HG03066 (cell line): ENCODE data around the gene COL13A1.

Experiments used
- ATAC-seq: cut with Tn5 transposase; IDR thresholded peaks from one replicate; pipeline ENCODE4 v1.9.1; 2021; ENCODE audit warnings: low read depth; ENCODE audit not compliant: unreplicated experiment

The COL13A1 gene

DNA sequence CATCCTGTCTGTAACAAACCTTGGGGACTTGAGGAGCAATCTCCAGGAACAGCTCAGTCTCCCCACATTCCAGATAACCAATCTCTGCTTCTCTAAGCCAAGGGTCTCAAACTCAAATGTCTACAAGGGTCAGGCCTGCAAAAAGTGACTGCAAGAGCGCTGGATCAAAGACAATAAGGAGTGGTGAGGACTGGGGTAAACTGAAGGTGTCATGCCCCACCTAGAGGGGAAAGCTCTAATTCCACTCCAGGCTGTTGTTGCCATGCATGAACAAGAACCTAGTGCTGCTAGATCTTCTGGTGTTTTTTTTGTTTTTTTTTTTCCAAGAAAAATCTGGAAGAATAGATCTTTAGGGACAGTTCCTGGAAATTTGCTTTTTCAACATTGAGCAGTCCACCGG lies 133.1 kb downstream of the COL13A1 start:
- ATAC-seq, result no peak

DNA sequence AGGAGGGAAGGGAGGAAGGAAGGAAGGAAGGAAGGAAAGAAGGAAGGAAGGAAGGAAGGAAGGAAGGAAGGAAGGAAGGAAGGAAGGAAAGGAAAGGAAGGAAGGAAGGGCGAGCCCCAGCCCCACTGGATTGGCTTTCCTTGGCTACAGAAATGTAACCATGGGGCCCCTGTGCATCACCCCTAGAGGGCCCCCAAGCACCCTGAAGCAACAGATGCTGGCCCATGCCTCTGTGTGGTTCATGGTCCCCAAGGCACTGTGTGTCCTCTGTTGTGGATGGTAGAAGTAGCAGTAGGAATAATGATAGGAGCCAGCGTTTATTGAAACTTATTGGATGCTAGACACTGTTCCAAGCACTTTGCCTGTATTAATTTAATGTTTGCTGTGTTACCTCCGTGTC lies 134.4 kb downstream of the COL13A1 start:
- ATAC-seq, result no peak

DNA sequence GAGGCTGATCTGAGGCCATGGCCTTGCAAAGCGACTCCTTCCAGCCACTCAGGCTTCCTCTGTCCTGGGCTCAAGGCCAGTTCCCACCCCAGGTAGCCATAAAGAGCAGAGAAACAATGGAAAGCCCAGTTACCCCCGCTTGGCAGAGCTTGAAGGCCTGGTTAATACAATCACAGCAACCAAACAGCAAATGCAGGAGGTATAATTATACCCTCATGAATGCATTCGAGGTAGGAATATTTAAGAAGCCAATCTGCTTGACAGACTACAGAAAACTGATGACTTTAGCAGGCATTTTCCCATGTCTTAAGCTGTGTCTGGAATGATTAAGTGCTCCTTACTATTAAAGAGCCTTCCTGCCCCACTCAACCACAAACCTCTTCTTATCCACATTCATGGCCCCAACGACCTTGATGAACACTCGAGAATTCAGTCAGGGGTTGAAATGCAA lies 136.9 kb downstream of the COL13A1 start:
- ATAC-seq, result no peak

DNA sequence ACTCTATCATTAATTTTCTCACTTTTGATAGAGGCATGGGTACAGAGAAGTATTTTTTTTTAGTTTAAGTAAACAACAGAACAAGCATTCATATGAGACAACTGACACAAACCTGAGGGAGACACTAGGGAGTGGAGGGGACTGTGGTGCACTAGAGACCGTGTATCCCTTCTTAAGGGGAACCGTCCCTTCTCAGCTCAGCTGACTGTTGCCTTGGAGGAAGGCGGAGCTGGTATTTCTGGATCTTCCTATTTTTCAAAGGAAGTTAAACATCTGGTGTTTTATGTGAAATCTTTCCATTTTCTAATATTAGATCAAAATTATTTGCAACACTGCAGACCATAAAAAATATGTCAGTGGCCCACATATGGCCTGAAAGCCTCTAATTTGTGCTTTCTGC lies 137.4 kb downstream of the COL13A1 start:
- no peak for ATAC-seq

DNA sequence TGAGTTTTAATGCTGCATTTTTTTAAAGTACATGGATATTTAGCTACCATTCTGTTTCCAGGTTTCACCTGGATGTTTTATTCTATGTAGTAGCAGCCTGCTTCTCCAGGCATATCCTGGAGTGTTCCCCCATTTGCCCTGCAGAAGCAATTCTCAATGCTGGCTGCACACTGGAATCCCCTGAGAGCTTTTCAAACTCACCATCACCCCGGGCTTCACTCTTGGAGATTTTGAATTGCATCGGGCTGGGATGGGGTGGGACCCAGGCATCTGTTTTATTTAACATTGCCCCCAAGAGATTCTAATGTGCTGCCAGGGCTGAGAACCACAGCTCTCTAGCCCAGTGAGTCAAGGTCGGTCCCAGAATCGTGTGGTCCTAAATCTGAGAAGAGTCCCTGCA lies 137.8 kb downstream of the COL13A1 start:
- ATAC-seq, result no peak

DNA sequence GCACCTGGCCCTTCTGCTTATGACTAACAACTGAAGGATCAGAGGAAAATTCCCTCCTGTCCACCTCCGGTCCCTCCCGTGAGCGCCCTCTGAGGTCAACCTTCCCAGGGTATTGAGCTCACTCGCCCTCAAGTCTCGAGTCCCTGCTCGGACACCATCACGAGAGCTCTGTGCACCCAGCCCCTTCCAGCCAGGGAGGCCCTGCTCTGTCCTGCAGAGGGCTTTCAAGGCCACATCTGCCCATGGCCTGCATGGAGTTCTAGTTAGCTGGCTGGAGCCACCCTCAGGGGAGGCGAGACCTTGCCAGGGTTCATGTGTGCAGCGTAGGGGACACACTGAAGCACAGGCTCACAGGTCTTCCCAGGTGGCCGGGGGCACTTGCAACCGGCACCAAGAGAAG lies 140.0 kb downstream of the COL13A1 start:
- no peak for ATAC-seq

DNA sequence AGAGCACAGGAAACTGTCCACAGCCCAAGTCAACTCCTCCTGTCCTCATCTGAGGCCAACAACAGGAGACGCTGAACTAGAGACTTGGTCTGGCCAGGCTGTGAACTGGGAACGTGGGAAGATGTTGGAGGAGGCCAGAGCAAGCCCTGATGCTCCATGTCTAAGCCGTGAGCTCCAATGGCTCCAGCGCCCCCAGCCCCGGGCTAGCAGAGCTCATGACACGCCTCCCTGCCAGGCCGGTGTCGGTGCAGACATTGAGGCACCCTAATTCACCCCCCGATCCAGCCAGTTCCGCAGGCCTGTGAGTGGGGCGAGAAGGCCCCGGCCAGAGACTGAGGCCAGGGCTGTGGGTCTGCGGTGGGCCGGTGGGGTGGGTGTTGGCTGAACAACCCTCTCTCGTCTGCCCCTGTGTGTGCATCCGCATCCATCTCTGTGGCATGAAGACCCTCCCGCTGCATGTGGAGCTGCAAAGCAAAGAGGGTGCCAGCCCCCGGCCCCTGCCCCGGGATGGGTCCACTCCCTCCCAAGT lies 141.7 kb downstream of the COL13A1 start:
- ATAC-seq, result no peak

DNA sequence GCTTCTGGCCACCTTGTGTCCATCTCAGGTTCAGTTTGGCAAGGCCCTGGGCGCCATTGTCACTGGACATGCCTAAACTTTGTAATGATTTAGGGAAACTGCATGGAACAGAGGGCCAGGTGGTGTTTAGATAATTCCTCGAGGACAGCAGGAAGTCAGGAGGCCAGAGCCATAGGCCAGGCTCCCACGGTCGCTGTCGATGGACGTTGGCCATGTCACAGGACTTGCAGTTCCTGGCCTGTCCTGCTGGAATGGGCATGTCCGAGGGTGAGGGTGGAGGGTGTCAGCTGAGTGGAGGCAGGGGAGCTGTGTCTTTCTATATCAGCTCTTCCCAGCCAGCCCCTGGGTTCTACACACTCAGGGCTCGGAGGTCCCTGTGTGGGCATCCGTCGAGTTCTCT lies 143.1 kb downstream of the COL13A1 start:
- ATAC-seq, result no peak

DNA sequence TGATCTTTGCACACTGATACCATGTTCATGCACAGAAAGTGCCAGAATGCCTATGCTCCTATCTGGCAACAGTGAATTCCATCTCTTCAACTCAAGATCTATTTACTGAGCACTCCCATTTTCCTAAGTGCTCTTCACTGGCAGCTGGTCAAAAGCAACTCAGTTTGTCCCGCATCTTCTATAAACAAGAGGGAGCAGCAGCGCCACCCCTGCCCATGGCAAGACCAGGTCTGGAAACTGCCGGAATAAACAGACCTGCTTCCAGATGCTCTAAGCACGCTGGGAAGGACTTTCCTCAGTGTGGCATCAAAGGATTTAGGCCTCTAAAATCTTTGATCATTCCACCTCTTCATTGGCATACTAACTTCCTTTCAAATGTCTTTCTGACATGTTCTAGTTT lies 146.6 kb downstream of the COL13A1 start:
- ATAC-seq, result no peak

DNA sequence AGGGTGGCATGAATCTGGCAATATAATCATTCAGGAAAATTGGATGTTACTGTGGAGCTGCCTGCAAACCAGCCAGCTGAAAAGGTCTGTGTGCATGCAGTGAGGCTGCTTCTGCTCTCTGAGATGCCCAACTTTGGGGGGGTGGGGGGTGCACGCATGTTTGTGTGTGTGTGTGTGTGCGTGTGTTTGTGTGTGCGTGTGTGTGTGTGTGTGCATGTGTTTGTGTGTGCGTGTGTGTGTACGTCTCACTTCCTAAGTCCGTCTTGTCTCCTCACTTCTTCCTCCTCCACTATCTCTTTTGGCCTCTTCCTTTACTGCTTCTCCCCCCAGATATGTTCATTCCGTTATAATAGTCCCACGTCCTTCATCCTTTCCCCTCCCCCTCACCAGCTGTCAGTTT lies 148.1 kb downstream of the COL13A1 start:
- ATAC-seq, result no peak

DNA sequence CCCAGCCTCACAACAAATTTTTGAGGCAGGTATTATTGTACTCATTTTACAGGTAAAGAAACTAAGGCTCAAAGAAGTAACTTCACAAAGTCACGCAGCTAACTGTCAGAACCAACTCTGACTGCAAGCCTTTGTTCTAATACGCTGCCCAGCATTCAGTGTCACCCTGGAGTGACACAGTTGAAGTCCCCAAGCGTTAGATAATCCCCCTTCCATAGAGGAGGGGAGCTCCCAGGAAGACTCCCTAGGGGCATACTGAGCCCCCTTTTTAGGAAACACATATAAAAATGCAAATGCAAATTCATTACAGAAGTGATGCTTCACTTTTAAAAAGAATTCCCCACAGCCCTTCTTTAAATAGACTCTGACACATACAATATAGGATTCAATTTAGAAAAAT lies 150.0 kb downstream of the COL13A1 start:
- ATAC-seq, result no peak

DNA sequence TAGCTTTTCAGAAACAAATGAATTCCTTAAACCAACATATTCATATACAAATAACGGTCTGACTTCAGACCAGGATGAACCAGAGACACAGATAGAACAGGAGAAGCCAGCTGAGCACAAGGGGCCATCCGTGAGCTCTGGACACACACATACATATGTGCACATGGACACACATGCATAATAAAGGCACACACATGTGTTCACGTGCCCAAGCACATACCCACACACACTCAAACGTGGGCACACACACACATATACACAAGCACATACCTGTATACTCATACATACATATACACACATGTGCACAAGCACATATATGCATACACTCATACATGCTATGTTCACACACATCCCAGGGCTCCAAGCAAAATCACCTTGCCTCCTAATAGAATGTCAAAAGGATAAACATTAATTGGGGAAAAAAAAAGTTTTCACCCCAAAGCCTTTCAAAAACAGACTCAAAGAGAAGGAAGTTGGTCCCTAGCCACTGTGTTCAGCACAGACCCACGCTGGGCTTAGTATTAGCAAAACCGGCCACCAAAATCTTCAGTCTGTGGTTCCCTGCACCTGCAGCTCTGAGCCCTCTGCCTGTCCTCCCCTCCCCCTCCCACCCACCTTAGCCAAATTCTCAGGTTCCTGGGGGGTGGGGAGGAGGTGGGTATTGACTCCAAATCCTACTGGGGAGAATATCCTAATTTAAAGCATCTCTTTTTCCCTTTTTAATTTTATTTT lies 150.5 kb downstream of the COL13A1 start:
- ATAC-seq, result no peak

DNA sequence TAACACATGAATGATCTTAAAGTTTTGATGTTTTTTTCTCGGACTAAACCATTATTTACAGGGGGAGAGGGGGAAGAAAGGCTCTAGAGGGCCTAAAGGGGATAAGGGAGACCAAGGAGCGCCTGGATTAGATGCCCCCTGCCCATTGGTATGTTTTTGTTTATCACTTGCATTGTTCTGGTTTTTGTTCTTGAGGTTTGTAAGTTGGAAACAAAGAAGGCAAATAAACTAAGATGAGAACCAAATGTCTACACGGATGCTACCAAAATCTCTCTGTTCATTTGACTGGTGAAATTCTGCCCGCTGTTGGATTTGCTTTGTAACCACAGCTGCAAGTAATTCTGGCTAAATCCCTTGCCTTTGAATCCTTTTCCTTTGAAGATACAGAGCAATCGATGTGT lies 151.1 kb downstream of the COL13A1 start:
- no peak for ATAC-seq

DNA sequence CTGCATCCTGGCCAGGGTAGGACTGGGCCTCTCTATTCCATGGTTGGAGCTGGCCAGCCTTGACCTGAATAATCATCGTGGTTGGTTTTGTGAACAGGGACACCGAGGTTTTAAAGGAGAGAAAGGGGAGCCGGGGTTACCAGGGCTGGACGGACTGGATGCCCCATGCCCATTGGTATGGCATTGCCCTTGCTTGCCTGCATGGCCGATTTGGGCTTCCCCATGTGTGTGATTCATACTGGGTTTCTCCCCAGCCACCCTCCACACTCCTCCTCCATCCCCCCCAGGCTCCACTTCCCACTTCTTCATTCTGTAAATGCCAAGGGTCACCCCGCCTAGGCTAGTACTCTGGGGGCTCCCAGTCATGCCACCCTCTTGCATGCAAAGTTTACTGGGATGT lies 152.1 kb downstream of the COL13A1 start:
- no peak for ATAC-seq

DNA sequence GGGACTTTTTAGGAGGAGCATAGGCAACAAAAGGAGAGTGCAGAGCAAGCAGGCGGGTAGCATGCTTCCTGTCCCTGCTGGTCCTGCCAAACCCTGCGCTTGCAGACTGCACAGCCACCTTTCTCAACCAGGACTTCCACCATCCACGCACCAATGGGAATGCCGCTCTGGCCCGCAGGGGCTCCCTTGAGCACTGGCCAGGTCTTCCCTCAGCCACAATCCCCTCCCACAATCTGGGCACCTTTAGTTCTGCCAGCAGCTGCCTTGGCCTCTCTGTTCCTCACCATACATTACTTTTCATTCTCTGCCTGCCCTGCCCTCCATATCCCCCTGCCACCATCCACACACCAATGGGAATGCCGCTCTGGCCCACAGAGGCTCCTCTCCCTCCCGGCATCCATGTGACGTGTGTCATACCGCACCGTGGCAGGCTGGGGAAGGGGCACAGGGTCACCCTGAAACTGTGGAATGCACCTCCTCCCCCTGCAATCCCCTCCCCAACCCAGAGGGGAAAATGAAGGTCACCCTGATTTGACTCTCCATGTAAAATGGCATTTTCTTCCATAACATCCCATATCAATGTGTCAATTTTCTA lies 153.6 kb downstream of the COL13A1 start:
- ATAC-seq, result no peak

DNA sequence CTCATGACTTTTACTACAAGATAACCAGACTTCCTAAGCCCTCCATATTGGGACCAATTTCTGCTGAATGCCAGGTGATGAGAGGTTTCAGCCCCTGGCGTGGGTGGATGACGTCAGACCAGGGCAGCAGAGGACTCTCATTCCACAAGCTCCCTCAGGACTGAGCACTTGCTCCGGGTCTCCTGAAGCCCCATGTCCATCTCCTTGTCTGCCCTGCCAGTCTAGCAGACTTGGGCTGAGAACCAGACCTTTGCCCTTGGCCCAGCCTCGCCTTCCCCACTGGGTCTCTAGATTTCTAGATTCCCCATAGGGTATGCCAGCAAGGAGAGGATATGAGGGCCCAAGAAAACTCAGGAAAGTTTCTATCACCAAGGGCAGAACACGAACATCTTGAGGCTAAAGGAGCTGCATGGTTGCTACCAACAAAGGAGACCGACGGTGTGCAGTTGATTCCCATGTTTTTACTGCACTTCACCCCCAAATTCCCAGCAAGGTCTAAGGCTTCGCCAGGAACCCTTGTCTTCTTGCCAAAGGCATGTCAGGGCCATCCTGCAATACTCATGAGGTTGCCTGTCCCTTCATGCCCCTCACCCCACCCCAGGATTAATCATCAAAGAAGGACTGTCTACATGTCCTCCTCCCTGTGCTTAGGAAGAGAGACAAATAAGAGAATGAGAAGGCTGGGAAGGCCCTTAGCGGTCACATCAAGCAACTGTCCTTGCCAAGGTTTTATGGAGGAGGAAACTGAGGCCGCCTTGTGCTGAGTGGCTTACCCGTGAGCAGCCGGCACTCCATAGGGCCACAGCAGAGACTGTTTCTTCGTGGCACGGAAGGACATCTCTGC lies 154.4 kb downstream of the COL13A1 start:
- ATAC-seq, result no peak

DNA sequence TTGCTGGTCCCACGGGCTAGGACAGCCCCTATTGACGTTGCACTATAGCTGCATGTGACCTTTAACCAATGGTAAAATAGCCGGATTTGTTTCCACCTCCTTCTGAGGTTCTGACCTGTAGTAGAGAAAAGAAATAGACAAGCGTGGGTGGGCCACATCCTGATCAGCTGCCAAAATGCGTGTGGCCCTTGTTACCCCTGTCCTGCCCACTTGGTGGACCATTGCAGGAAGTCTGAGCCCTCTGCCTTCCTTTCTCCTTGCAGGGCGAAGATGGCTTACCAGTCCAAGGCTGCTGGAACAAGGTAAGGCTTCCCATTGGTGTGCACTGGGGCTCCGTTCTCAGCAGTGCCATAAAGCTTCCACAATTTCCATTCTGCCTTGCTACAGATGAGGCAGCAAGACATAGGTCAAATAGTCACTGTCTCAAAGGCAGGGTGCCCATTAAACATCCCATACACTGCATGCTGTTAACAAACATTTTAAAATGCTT lies 155.1 kb downstream of the COL13A1 start:
- ATAC-seq, result no peak

DNA sequence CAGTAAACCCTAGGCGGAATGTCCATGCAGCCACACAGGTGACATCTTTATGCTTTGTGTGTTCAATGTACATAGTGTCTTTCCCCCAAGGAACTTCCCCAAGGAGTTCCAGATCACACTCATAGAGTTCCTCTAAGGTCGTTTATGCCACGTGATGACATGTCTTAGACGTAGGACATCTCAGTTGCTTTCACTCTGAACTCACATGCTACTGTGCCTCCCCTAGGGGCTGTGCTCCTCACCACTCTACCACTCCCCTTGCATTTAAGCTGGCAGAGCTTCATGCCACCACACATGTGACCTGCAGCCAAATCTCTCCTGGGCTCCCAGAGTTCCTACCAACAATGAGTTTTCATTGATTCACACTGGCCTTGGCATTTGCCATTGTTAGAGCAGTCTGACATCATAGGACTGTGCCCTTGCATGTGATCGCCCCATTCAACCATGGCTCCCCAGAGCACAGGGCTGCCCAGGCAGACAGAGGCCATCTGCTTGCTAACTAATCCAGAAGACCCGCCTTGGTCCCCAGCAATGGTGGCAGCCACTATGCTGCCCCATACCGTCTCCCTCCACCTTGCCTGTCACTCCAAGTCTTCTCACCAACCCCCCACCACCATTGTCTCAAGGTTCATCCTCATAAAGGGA lies 155.7 kb downstream of the COL13A1 start:
- ATAC-seq, result no peak

DNA sequence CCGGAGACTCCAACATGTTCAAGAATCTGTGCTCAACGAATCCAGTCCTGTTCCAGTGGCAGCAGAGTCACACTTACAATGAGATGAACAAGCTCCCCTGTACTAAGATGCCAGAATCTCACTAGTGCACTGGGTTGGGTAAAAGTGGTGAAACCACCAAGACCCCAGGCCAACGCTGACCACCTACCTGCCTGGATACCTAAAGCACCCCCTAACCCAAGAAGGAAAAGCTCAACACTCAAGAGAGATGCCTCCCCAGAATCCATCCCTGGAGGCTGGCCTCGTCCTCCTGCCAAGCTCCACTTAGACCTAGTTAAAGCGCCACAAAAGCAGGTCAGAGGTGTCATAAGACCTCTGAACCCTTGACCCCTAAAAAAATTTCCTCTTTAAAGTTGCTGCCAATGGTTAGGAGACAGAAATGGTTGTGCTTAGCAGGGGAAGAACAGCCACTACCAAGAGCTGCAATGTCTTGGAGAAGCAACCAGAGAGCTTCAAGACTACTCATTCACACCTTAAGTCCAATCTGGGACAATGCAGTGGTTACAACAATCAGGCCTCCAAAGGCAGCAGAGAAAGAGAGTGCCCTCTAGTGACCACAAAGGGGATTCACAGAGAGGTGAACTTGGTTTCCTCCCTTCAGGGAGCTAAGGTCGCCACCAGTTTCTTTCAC lies 156.3 kb downstream of the COL13A1 start:
- peak; percentile 46 for ATAC-seq

DNA sequence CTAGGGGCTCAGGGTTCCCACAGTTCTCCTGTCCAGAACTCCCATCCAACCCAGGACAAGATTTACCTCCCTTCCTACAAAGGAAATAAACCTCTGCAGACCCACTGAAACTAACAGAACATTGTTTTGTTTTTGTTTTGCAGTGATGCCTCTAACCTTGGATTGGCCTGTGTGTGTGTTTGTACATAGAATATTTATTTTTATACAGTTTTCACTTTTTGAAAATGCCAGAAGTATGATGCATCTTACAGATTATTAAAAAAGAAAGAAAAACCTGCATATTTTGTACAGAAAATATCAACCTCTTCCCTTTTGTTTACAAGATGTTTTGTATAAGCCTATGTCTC lies 156.8 kb downstream of the COL13A1 start:
- ATAC-seq, result no peak
